Measurements from ENCODE around the gene SV2B.

Gene SV2B

GRCh38 chr15:91124132-91124531 lies 24.1 kb downstream of the SV2B start:
- H3K4me3 ChIP-seq (ENCODE audit: insufficient read depth, low read length, poor library complexity, severe bottlenecking): no peak overlapping the region
- TF ChIP-seq EZH2phosphoT487 (conservative IDR thresholded peaks at IDR 0.05; ENCODE audit: low read length) (no peak), CTCF (IDR thresholded peaks at IDR 0.05; ENCODE audit: insufficient read depth, low read length, poor library complexity, severe bottlenecking) (no peak)
- no peaks in the 10 kb centered on the region for H3K27me3 ChIP-seq (ENCODE audit: low read length)

GRCh38 chr15:91125162-91125561 lies 25.1 kb downstream of the SV2B start:
- H3K4me3 ChIP-seq (ENCODE audit: insufficient read depth, low read length, poor library complexity, severe bottlenecking): no peak overlapping the region
- H3F3A ChIP-seq (ENCODE audit: insufficient read depth): no peaks in the 10 kb centered on the region
- no peak for TF ChIP-seq CTCF (IDR thresholded peaks at IDR 0.05; ENCODE audit: insufficient read depth, low read length, poor library complexity, severe bottlenecking)
- TF ChIP-seq EZH2phosphoT487 (conservative IDR thresholded peaks at IDR 0.05; ENCODE audit: low read length): no peak
- no peaks in the 10 kb centered on the region for H3K27me3 ChIP-seq (ENCODE audit: low read length)
- H3K4me2 ChIP-seq (ENCODE audit: low read depth, low read length, poor library complexity, severe bottlenecking): no peak overlapping the region
- no peak overlapping the region for H3K9ac ChIP-seq (ENCODE audit: low read length)
- no peak overlapping the region for H3K27ac ChIP-seq (ENCODE audit: low read depth, low read length)
- no peaks in the 10 kb centered on the region for H3K79me2 ChIP-seq (ENCODE audit: insufficient read depth, low read length)
- no peaks in the 10 kb centered on the region for H3K9me3 ChIP-seq (ENCODE audit: insufficient read depth, low read length)
- H2AFZ ChIP-seq (ENCODE audit: low read depth, low read length, severe bottlenecking): no peak overlapping the region
- no peaks in the 10 kb centered on the region for H4K20me1 ChIP-seq (ENCODE audit: low read depth, low read length)
- H3K36me3 ChIP-seq (ENCODE audit: low read length): no peaks in the 10 kb centered on the region
- H3K9me2 ChIP-seq (replicated peaks; ENCODE audit: insufficient read depth, low read length): no peaks in the 10 kb centered on the region

More at GRCh38 chr15:91124132-91124531, 24.1 kb downstream of the SV2B start:
- Histone ChIP-seq H4K20me1 (ENCODE audit: low read depth, low read length) (no peaks in the 10 kb centered on the region), H3K79me2 (ENCODE audit: insufficient read depth, low read length) (no peaks in the 10 kb centered on the region), H3K36me3 (ENCODE audit: low read length) (no peaks in the 10 kb centered on the region), H2AFZ (ENCODE audit: low read depth, low read length, severe bottlenecking) (no peak overlapping the region), H3K9me3 (ENCODE audit: insufficient read depth, low read length) (no peaks in the 10 kb centered on the region), H3K9me2 (replicated peaks; ENCODE audit: insufficient read depth, low read length) (no peaks in the 10 kb centered on the region), H3K9ac (ENCODE audit: low read length) (no peak overlapping the region), H3F3A (ENCODE audit: insufficient read depth) (no peaks in the 10 kb centered on the region), H3K4me2 (ENCODE audit: low read depth, low read length, poor library complexity, severe bottlenecking) (no peak overlapping the region), H3K27ac (ENCODE audit: low read depth, low read length) (no peak overlapping the region)

- Histone ChIP-seq H3F3A (ENCODE audit: insufficient read depth) (no peaks in the 10 kb centered on the region), H2AFZ (ENCODE audit: low read depth, low read length, severe bottlenecking) (no peak overlapping the region), H3K9me2 (replicated peaks; ENCODE audit: insufficient read depth, low read length) (no peaks in the 10 kb centered on the region), H3K4me2 (ENCODE audit: low read depth, low read length, poor library complexity, severe bottlenecking) (no peak overlapping the region), H3K36me3 (ENCODE audit: low read length) (no peaks in the 10 kb centered on the region), H3K79me2 (ENCODE audit: insufficient read depth, low read length) (no peaks in the 10 kb centered on the region), H3K27ac (ENCODE audit: low read depth, low read length) (no peak overlapping the region), H3K9ac (ENCODE audit: low read length) (no peak overlapping the region), H3K4me3 (ENCODE audit: insufficient read depth, low read length, poor library complexity, severe bottlenecking) (no peak overlapping the region), H4K20me1 (ENCODE audit: low read depth, low read length) (no peaks in the 10 kb centered on the region), H3K9me3 (ENCODE audit: insufficient read depth, low read length) (no peaks in the 10 kb centered on the region), H3K27me3 (ENCODE audit: low read length) (no peaks in the 10 kb centered on the region)
- TF ChIP-seq EZH2phosphoT487 (conservative IDR thresholded peaks at IDR 0.05; ENCODE audit: low read length) (no peak), CTCF (IDR thresholded peaks at IDR 0.05; ENCODE audit: insufficient read depth, low read length, poor library complexity, severe bottlenecking) (no peak)
These were observed 26.0 kb downstream of the SV2B start for GRCh38 chr15:91126080-91126479.

Measured in SU-DHL-6 (cell line).